Measurements from ENCODE around the gene MCM8. TPM values are rescaled to one million over a fixed set of nuclear protein-coding genes. Genes with fewer than 3 reads are reported as not detected.

MCM8 gene
- total RNA-seq, 1 donor from 2014 or later, result 7.1 TPM

GRCh38 chr20:5925551-5925950 lies 24.9 kb upstream of the MCM8 start:
- Mint-ChIP-seq H3K4me1 (ENCODE audit: unreplicated experiment) (no peaks in the 10 kb centered on the region), H3K27me3 (ENCODE audit: unreplicated experiment) (peaks cover 28% of the 10 kb centered on the region), H3K36me3 (ENCODE audit: unreplicated experiment) (no peaks in the 10 kb centered on the region), H3K27ac (ENCODE audit: unreplicated experiment) (no peak overlapping the region), H3K4me3 (ENCODE audit: unreplicated experiment) (no peak overlapping the region), H3K9me3 (ENCODE audit: unreplicated experiment) (no peaks in the 10 kb centered on the region)
- no peak for DNase-seq (ENCODE audit: extremely low spot score, unreplicated experiment)
- no peak for TF ChIP-seq CTCF (IDR thresholded peaks at IDR 0.05)

DNA sequence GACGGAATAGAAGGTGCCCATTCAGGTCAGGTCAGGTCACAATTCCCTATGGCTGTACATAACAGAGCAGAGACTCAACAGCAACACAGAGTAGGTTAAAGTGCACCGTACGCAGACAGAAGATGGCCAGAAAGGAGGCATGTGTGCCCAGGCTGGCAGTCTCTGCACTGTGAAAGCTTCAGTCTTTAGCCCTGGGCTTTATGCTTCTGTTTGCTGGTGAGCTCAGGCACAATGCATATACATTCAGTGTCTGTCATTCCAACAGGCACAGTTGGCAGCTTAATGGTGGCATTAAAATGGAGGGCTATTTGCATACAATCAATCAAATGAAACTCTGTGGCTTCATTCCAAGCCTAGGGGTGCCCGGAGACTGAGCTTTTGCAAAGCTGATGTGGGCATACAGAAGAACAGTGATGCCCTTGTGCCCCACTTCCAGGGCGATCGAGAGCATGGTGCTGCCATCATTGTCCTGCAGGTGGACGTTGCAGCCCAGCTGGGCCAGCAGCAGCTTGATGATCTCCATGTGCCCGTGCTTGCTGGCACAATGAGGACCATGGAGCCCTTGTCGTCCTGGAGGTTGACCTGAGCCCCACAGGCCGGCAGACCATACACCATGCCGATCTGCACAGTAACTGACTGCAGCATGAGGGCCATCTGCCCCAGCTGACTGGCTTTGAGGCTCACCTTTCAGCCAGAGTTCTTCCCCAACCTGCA lies 22.5 kb upstream of the MCM8 start:
- no peaks in the 10 kb centered on the region for H3K36me3 Mint-ChIP-seq (ENCODE audit: unreplicated experiment)
- TF ChIP-seq CTCF (IDR thresholded peaks at IDR 0.05), result no peak
- no peak overlapping the region for H3K4me3 Mint-ChIP-seq (ENCODE audit: unreplicated experiment)
- no peak for DNase-seq (ENCODE audit: extremely low spot score, unreplicated experiment)
- H3K9me3 Mint-ChIP-seq (ENCODE audit: unreplicated experiment), result no peaks in the 10 kb centered on the region
- no peak overlapping the region for H3K27ac Mint-ChIP-seq (ENCODE audit: unreplicated experiment)
- H3K27me3 Mint-ChIP-seq (ENCODE audit: unreplicated experiment), result peaks cover 30% of the 10 kb centered on the region
- no peaks in the 10 kb centered on the region for H3K4me1 Mint-ChIP-seq (ENCODE audit: unreplicated experiment)

DNA sequence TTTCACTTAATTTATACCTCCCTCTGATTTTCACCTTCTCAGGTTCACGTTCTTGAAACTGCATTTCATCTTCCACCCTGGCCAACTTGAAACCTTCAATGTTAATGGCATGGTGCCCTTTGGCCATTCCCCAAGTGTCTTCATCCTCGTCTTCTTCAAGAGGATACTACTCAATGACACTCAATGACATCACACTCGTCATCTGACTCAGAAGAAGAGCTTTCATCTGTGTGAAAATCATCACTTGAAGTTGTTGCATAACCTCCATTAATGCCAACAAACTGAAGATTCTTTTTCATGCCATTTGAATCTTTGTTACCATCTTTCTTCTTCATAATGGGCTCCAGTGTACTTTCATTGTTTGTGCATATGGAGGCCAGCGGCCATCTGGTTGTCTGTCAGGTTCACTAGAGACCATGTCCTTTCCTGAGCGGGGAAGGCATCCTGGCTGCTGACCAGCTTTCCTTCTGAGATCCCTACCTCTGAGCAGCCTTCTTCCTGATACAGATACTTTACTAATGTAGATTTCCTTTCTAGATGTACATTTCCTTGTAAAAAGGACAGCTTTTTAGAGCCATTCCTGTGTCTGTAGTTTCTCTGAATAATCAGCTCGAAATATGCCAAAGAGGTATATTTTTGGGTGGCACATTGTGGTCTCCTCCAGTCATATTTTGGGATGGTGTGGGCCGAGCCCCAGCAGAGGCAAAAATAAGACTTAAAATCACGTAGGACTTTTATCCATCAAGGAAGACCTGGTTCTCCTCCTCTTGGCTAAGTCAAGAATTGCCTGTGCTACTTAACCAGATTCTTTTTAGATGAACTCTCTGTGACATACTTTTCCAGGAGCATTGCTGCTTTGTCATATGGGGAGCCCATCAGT lies 21.4 kb upstream of the MCM8 start:
- Mint-ChIP-seq H3K27me3 (ENCODE audit: unreplicated experiment) (peaks cover 26% of the 10 kb centered on the region), H3K4me3 (ENCODE audit: unreplicated experiment) (no peak overlapping the region), H3K4me1 (ENCODE audit: unreplicated experiment) (no peaks in the 10 kb centered on the region), H3K9me3 (ENCODE audit: unreplicated experiment) (no peaks in the 10 kb centered on the region), H3K36me3 (ENCODE audit: unreplicated experiment) (no peaks in the 10 kb centered on the region), H3K27ac (ENCODE audit: unreplicated experiment) (no peak overlapping the region)
- no peak for TF ChIP-seq CTCF (IDR thresholded peaks at IDR 0.05)
- DNase-seq (ENCODE audit: extremely low spot score, unreplicated experiment), result no peak

DNA sequence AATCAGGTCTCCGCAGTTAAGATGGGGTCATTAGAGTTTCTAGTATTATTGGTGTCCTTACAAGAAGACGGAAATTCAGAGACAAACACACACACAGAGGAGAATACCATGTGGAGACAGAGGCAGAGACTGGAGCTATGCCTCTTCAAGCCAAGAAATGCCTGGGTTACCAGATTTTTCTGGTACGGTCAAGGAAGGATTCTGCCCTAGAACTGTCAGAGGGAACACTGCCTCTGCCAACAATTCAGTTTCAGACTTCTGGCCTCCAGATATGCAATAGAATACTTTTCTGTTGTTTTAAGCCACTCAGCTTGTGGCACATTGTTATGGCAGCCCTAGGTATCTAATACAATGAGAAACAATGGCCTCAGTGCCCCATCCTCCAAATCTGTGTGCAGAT lies 19.0 kb upstream of the MCM8 start:
- no peak for TF ChIP-seq CTCF (IDR thresholded peaks at IDR 0.05)
- no peak overlapping the region for H3K4me3 Mint-ChIP-seq (ENCODE audit: unreplicated experiment)
- DNase-seq (ENCODE audit: extremely low spot score, unreplicated experiment), result no peak
- no peak overlapping the region for H3K27ac Mint-ChIP-seq (ENCODE audit: unreplicated experiment)
- H3K27me3 Mint-ChIP-seq (ENCODE audit: unreplicated experiment), result peaks cover 26% of the 10 kb centered on the region
- no peaks in the 10 kb centered on the region for H3K36me3 Mint-ChIP-seq (ENCODE audit: unreplicated experiment)
- H3K4me1 Mint-ChIP-seq (ENCODE audit: unreplicated experiment), result no peaks in the 10 kb centered on the region
- no peaks in the 10 kb centered on the region for H3K9me3 Mint-ChIP-seq (ENCODE audit: unreplicated experiment)

- Mint-ChIP-seq H3K27me3 (ENCODE audit: unreplicated experiment) (peaks cover 16% of the 10 kb centered on the region), H3K27ac (ENCODE audit: unreplicated experiment) (no peak overlapping the region), H3K4me3 (ENCODE audit: unreplicated experiment) (no peak overlapping the region), H3K36me3 (ENCODE audit: unreplicated experiment) (peaks cover 2% of the 10 kb centered on the region), H3K9me3 (ENCODE audit: unreplicated experiment) (no peaks in the 10 kb centered on the region), H3K4me1 (ENCODE audit: unreplicated experiment) (no peaks in the 10 kb centered on the region)
- TF ChIP-seq CTCF (IDR thresholded peaks at IDR 0.05), result no peak
- DNase-seq (ENCODE audit: extremely low spot score, unreplicated experiment), result no peak
These were observed 17.7 kb upstream of the MCM8 start for GRCh38 chr20:5932796-5933195.
